H1 (cell line): ENCODE measurements around the gene CASK. TPM values are rescaled to one million over a fixed set of nuclear protein-coding genes. Genes with fewer than 3 reads are reported as not detected.

Source experiments
- CTCF ChIA-PET: fragments of 300-600 bp; sonication (Branson Sonifier 250); formaldehyde crosslinking; loops from one replicate; lab custom pipeline; 2021; ENCODE audit not compliant: partially characterized antibody; lab: Charles Lee
- POLR2A ChIA-PET: fragments of 300-600 bp; sonication (Branson Sonifier 250); formaldehyde crosslinking; loops from one replicate; lab custom pipeline; 2021; ENCODE audit warnings: inconsistent platforms; ENCODE audit not compliant: partially characterized antibody; lab: Charles Lee
- DNase-seq, 2 experiments: peaks; one replicate each; pipeline versions ENCODE4 v3.0.0 to v3.0.0-alpha.2; 2010 to 2022; ENCODE audit warnings: low spot score in 2 of 2, low read depth in 1 of 2, mixed read lengths in 1 of 2
- FAIRE-seq: peaks from 2 replicates; lab custom pipeline; 2011; peaks lifted over from hg19 to GRCh38; lab: Jason Lieb, UNC
- H2AFZ ChIP-seq: 2 replicates; pipeline ENCODE4 v1.8.1; 2012; ENCODE audit warnings: low read length, inconsistent platforms
- H2AK5ac ChIP-seq: 2 replicates; pipeline ENCODE4 v1.6.1; 2013; ENCODE audit warnings: low read depth, low read length
- H2BK120ac ChIP-seq: replicated peaks from 2 replicates; pipeline ENCODE3; 2013; ENCODE audit warnings: low read depth, low read length, inconsistent platforms
- H2BK12ac ChIP-seq: 2 replicates; pipeline ENCODE4 v1.6.1; 2013; ENCODE audit warnings: low read depth, low read length
- H2BK15ac ChIP-seq: 2 replicates; pipeline ENCODE4 v1.6.1; 2013; ENCODE audit warnings: low read length
- H2BK20ac ChIP-seq: 2 replicates; pipeline ENCODE4 v1.6.1; 2013; ENCODE audit warnings: low read length
- H2BK5ac ChIP-seq: 2 replicates; pipeline ENCODE4 v1.6.1; 2013; ENCODE audit warnings: low read depth, low read length
- H3K14ac ChIP-seq: 2 replicates; pipeline ENCODE4 v1.6.1; 2013; ENCODE audit warnings: inconsistent platforms; ENCODE audit not compliant: insufficient read length
- H3K18ac ChIP-seq: 2 replicates; pipeline ENCODE4 v1.6.1; 2013; ENCODE audit warnings: low read length; ENCODE audit errors: extremely low read depth
- H3K23ac ChIP-seq: 2 replicates; pipeline ENCODE4 v1.6.1; 2013; ENCODE audit warnings: inconsistent platforms; ENCODE audit not compliant: insufficient read length
- H3K23me2 ChIP-seq: 2 replicates; pipeline ENCODE4 v1.6.1; 2013; ENCODE audit warnings: low read depth, low read length
- H3K27ac ChIP-seq: 2 replicates; pipeline ENCODE4 v1.6.1; 2011; ENCODE audit warnings: low read depth, low read length, inconsistent platforms
- H3K27me3 ChIP-seq, 4 experiments: replicated peaks in 1 of 4; 1 replicate in 1 of 4; 2 replicates in 3 of 4; pipeline versions ENCODE4 v1.6.1 to v1.8.1; 2011 to 2013; ENCODE audit warnings: low read length in 3 of 4, mild to moderate bottlenecking in 3 of 4, inconsistent platforms in 2 of 4, mixed read lengths in 2 of 4, moderate library complexity in 1 of 4; ENCODE audit not compliant: control insufficient read depth in 3 of 4, insufficient read depth in 3 of 4; ENCODE audit errors: extremely low read depth in 1 of 4
- H3K36me3 ChIP-seq, 4 experiments: 2 replicates each; pipeline versions ENCODE4 v1.6.1 to v1.8.1; 2011 to 2013; ENCODE audit warnings: mild to moderate bottlenecking in 4 of 4, low read length in 3 of 4, moderate library complexity in 2 of 4, control low read depth in 1 of 4, inconsistent platforms in 1 of 4; ENCODE audit not compliant: insufficient read depth in 4 of 4, control insufficient read depth in 2 of 4
- H3K4ac ChIP-seq: replicated peaks from 2 replicates; pipeline ENCODE3; 2013; ENCODE audit warnings: low read length, low read depth, mixed read lengths, inconsistent platforms; ENCODE audit not compliant: insufficient read length
- H3K4me1 ChIP-seq, 4 experiments: replicated peaks in 1 of 4; 1 replicate in 1 of 4; 2 replicates in 3 of 4; pipeline versions ENCODE4 v1.6.1 to v1.8.1; 2011 to 2013; ENCODE audit warnings: low read length in 3 of 4, inconsistent platforms in 2 of 4, mixed read lengths in 1 of 4; ENCODE audit not compliant: insufficient read depth in 4 of 4, control insufficient read depth in 3 of 4
- H3K4me2 ChIP-seq, 2 experiments: 2 replicates each; pipeline versions ENCODE4 v1.6.1 to v1.8.1; 2011 to 2013; ENCODE audit warnings: low read depth in 2 of 2, low read length in 2 of 2, control low read depth in 1 of 2, inconsistent platforms in 1 of 2, mild to moderate bottlenecking in 1 of 2; ENCODE audit not compliant: insufficient read depth in 1 of 2
- H3K4me3 ChIP-seq, 4 experiments: fragments of 200-600, 300-600 bp in 1 of 4; sonication (generic), shearing (Covaris generic), sonication (Bioruptor Twin) in 1 of 4; 2 replicates each; pipeline versions ENCODE4 v1.5.1 to v1.8.1; 2011 to 2016; ENCODE audit warnings: low read length in 4 of 4, low read depth in 3 of 4, control low read depth in 2 of 4, inconsistent platforms in 2 of 4, mild to moderate bottlenecking in 2 of 4, mixed read lengths in 1 of 4, moderate library complexity in 1 of 4; ENCODE audit not compliant: insufficient read depth in 2 of 4; ENCODE audit errors: extremely low read depth in 1 of 4
- H3K56ac ChIP-seq: replicated peaks from 2 replicates; pipeline ENCODE3; 2013; ENCODE audit warnings: low read depth, mild to moderate bottlenecking, mixed read lengths, low read length, inconsistent platforms; ENCODE audit not compliant: insufficient read length
- H3K79me1 ChIP-seq: 2 replicates; pipeline ENCODE4 v1.6.1; 2013; ENCODE audit warnings: low read depth, low read length, control low read depth
- H3K79me2 ChIP-seq, 2 experiments: 2 replicates each; pipeline versions ENCODE4 v1.6.1 to v1.8.1; 2012 to 2013; ENCODE audit warnings: low read length in 2 of 2, mild to moderate bottlenecking in 2 of 2, inconsistent platforms in 1 of 2; ENCODE audit not compliant: insufficient read depth in 2 of 2, control insufficient read depth in 1 of 2
- H3K9ac ChIP-seq, 4 experiments: replicated peaks in 1 of 4; 1 replicate in 1 of 4; 2 replicates in 3 of 4; pipeline versions ENCODE4 v1.6.1 to v1.8.1; 2011 to 2013; ENCODE audit warnings: low read depth in 3 of 4, low read length in 3 of 4, control low read depth in 2 of 4, mild to moderate bottlenecking in 2 of 4, moderate library complexity in 2 of 4, inconsistent platforms in 1 of 4; ENCODE audit errors: extremely low read depth in 1 of 4
- H3K9me3 ChIP-seq, 2 experiments: 2 replicates each; pipeline versions ENCODE4 v1.6.1 to v1.8.1; 2012 to 2013; ENCODE audit warnings: mild to moderate bottlenecking in 2 of 2, moderate library complexity in 2 of 2, control low read depth in 1 of 2, inconsistent platforms in 1 of 2, low read depth in 1 of 2, low read length in 1 of 2, mixed read lengths in 1 of 2; ENCODE audit not compliant: insufficient read depth in 2 of 2
- H4K20me1 ChIP-seq, 2 experiments: replicated peaks in 1 of 2; 2 replicates each; pipeline versions ENCODE3 to v1.8.1; 2011 to 2013; ENCODE audit warnings: inconsistent platforms in 2 of 2, low read length in 2 of 2, mild to moderate bottlenecking in 1 of 2; ENCODE audit not compliant: insufficient read depth in 2 of 2, control insufficient read depth in 1 of 2
- H4K5ac ChIP-seq: 2 replicates; pipeline ENCODE4 v1.6.1; 2013; ENCODE audit warnings: low read length, low read depth, mixed read lengths, inconsistent platforms; ENCODE audit not compliant: insufficient read length
- H4K8ac ChIP-seq: 2 replicates; pipeline ENCODE4 v1.8.0; 2013; ENCODE audit warnings: mild to moderate bottlenecking, moderate library complexity, low read length, inconsistent platforms; ENCODE audit not compliant: insufficient read depth; ENCODE audit errors: extremely low read depth
- H4K91ac ChIP-seq: replicated peaks from 2 replicates; pipeline ENCODE3; 2013; ENCODE audit warnings: low read length, mixed read lengths, inconsistent platforms; ENCODE audit not compliant: insufficient read length
- BRCA1 ChIP-seq: IDR thresholded peaks from 2 replicates; pipeline ENCODE4 v1.6.1; 2012; ENCODE audit warnings: low read depth, low read length, improper control_type of control experiment
- CBX5 ChIP-seq: fragments of 300-800, 300-1000 bp; sonication (generic); IDR thresholded peaks from 2 replicates; pipeline ENCODE4 v1.7.1; 2016; ENCODE audit warnings: antibody characterized with exemption, low read length, low read depth
- EGR1 ChIP-seq: IDR thresholded peaks from 2 replicates; pipeline ENCODE4 v1.6.1; 2011; ENCODE audit warnings: low read depth, low read length, borderline replicate concordance
- GABPA ChIP-seq: IDR thresholded peaks from 2 replicates; pipeline ENCODE4 v1.6.1; 2011; ENCODE audit warnings: mild to moderate bottlenecking, low read length, moderate library complexity, borderline replicate concordance; ENCODE audit not compliant: insufficient read depth
- NRF1 ChIP-seq: IDR thresholded peaks from 2 replicates; pipeline ENCODE4 v1.6.1; 2011; ENCODE audit warnings: mild to moderate bottlenecking, low read depth, low read length, improper control_type of control experiment
- POLR2A ChIP-seq, 2 experiments: IDR thresholded peaks; 1 replicate in 1 of 2; 2 replicates in 1 of 2; pipeline ENCODE4 v1.6.1; 2011; ENCODE audit warnings: low read depth in 2 of 2, low read length in 2 of 2, mild to moderate bottlenecking in 2 of 2; ENCODE audit errors: control extremely low read depth in 1 of 2
- RAD21 ChIP-seq, 2 experiments: IDR thresholded peaks in 1 of 2; conservative IDR thresholded peaks in 1 of 2; 2 replicates each; pipeline ENCODE4 v1.6.1; 2011; ENCODE audit warnings: low read depth in 2 of 2, low read length in 2 of 2, improper control_type of control experiment in 1 of 2, inconsistent platforms in 1 of 2, mild to moderate bottlenecking in 1 of 2, moderate library complexity in 1 of 2
- SAP30 ChIP-seq: fragments of 300-600 bp; sonication (generic); IDR thresholded peaks from 2 replicates; pipeline ENCODE4 v1.7.1; 2012; ENCODE audit warnings: low read length, moderate library complexity, mild to moderate bottlenecking, inconsistent platforms; ENCODE audit not compliant: insufficient read depth, insufficient replicate concordance
- SRF ChIP-seq: IDR thresholded peaks from 2 replicates; pipeline ENCODE4 v1.6.1; 2011; ENCODE audit warnings: mild to moderate bottlenecking, low read depth, low read length, moderate library complexity
- TCF12 ChIP-seq: IDR thresholded peaks from 2 replicates; pipeline ENCODE4 v1.6.1; 2011; ENCODE audit warnings: low read depth, mild to moderate bottlenecking, low read length
- YY1 ChIP-seq: IDR thresholded peaks from 2 replicates; pipeline ENCODE4 v1.6.1; 2011; ENCODE audit warnings: low read depth, mild to moderate bottlenecking, low read length
- WGBS, 2 experiments: shearing (Covaris generic) in 1 of 2; methylation state at CpG; one replicate each; pipeline versions ENCODE4 v1.1.6 to v1.1.7; 2013 to 2015; ENCODE audit warnings: low lambda C conversion rate in 2 of 2, mixed read lengths in 2 of 2, inconsistent platforms in 1 of 2, low coverage in 1 of 2, missing lambda C conversion rate in 1 of 2; ENCODE audit not compliant: insufficient replicate concordance in 2 of 2, insufficient coverage in 1 of 2, insufficient read length in 1 of 2; ENCODE audit errors: extremely low coverage in 1 of 2, missing lambda C conversion rate in 1 of 2; 5-methylcytosine and 5-hydroxymethylcytosine counted together
- polyA plus RNA-seq, 7 experiments: library from polyadenylated mRNA; depleted of rRNA in 3 of 7; stranded (reverse) in 5 of 7; unstranded in 2 of 7; fragments of >200 nt in 5 of 7; fragments of 200-250 nt in 2 of 7; gene quantifications; 1 replicate in 5 of 7; 2 replicates in 1 of 7; 4 replicates in 1 of 7; pipeline versions ENCODE4 v1.2.1 to v1.2.3, GENCODE V29; 2011 to 2013; ENCODE audit warnings: missing spikeins in 2 of 7, mixed read lengths in 2 of 7
- total RNA-seq: library from RNA; stranded (reverse); fragmentation: NEBNext Ultra II Directional; extraction: Animal tissue kit (Norgen Biotek cat#: 25700); gene quantifications from 2 replicates; pipeline ENCODE4 v1.2.1, GENCODE V29; 2021
- TF ChIP-seq, protein P1 (sequence below), 3 experiments: IDR thresholded peaks; 1 replicate in 2 of 3; 2 replicates in 1 of 3; pipeline versions ENCODE4 v1.5.1 to v1.6.1; 2011; ENCODE audit warnings: low read length in 3 of 3, mild to moderate bottlenecking in 3 of 3, inconsistent platforms in 2 of 3, low read depth in 1 of 3, moderate library complexity in 1 of 3; ENCODE audit not compliant: insufficient read depth in 1 of 3; ENCODE audit errors: control extremely low read depth in 1 of 3

Gene CASK
- total and polyA plus RNA-seq, 2 of the 8 experiments (the other 6 are each of a cell fraction or from before 2014, with no cell fraction given), result 21.6 to 55.1 TPM

GRCh38 chrX:41734530-41734929 lies 188.8 kb downstream of the CASK start:
- Histone ChIP-seq H4K8ac (no peak overlapping the region), H3K27me3 (no peaks in the 10 kb centered on the region), H3K56ac (no peak overlapping the region), H2AK5ac (no peak overlapping the region), H2BK12ac (no peak overlapping the region), H2BK5ac (no peak overlapping the region), H3K4me2 (no peak overlapping the region), H3K14ac (no peak overlapping the region), H2BK15ac (no peak overlapping the region), H3K23ac (no peak overlapping the region), H2AFZ (no peak overlapping the region), H3K27ac (no peak overlapping the region), H3K79me2 (no peaks in the 10 kb centered on the region), H3K9me3 (no peaks in the 10 kb centered on the region), H4K20me1 (no peaks in the 10 kb centered on the region), H2BK20ac (no peak overlapping the region), H2BK120ac (no peak overlapping the region), H3K23me2 (no peaks in the 10 kb centered on the region), H3K79me1 (no peaks in the 10 kb centered on the region), H4K91ac (no peak overlapping the region), H4K5ac (no peak overlapping the region), H3K4ac (no peak overlapping the region), H3K18ac (no peak overlapping the region), H3K4me1 (peaks cover 0 to 2% (median 0%) of the 10 kb centered on the region in 4 experiments; a peak in 3 of 7 replicates), H3K4me3 (no peak overlapping the region), H3K36me3 (no peaks in the 10 kb centered on the region), H3K9ac (no peak overlapping the region)
- 20% methylated on average over 1 of the region's 1 CpG; no CpG with 5 or more reads in 1 of the 2 experiments for WGBS, 2 experiments
- ChIA-PET CTCF (no interaction called here), POLR2A (no interaction called here)
- no peak for FAIRE-seq
- DNase-seq, result no peak
- no peak for TF ChIP-seq POLR2A (IDR thresholded peaks at IDR 0.05; ENCODE audit: control extremely low read depth in 1 of 2, low read depth in 2 of 2, low read length in 2 of 2)
- no peak for TF ChIP-seq YY1
- TF ChIP-seq SAP30, result no peak
- TF ChIP-seq, protein P1, sequence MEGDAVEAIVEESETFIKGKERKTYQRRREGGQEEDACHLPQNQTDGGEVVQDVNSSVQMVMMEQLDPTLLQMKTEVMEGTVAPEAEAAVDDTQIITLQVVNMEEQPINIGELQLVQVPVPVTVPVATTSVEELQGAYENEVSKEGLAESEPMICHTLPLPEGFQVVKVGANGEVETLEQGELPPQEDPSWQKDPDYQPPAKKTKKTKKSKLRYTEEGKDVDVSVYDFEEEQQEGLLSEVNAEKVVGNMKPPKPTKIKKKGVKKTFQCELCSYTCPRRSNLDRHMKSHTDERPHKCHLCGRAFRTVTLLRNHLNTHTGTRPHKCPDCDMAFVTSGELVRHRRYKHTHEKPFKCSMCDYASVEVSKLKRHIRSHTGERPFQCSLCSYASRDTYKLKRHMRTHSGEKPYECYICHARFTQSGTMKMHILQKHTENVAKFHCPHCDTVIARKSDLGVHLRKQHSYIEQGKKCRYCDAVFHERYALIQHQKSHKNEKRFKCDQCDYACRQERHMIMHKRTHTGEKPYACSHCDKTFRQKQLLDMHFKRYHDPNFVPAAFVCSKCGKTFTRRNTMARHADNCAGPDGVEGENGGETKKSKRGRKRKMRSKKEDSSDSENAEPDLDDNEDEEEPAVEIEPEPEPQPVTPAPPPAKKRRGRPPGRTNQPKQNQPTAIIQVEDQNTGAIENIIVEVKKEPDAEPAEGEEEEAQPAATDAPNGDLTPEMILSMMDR (IDR thresholded peaks at IDR 0.05; ENCODE audit: control extremely low read depth in 1 of 3, insufficient read depth in 1 of 3, low read depth in 1 of 3, low read length in 3 of 3), result peak in 2 of 3 experiments; percentile 49 to 60; a peak in 3 of 4 replicates
- TF ChIP-seq RAD21 (IDR thresholded peaks at IDR 0.05 in 1 of 2, conservative IDR thresholded peaks at IDR 0.05 in 1 of 2; ENCODE audit: low read depth in 2 of 2, low read length in 2 of 2), result peak; percentile 61 to 72
- TF ChIP-seq BRCA1, result no peak
- no peak for TF ChIP-seq GABPA
- no peak for TF ChIP-seq SRF
- no peak for TF ChIP-seq NRF1
- no peak for TF ChIP-seq CBX5
- no peak for TF ChIP-seq EGR1
- no peak for TF ChIP-seq TCF12
